NOMO-1 (cell line): ENCODE measurements around the gene AHNAK2.

Source experiments
- DNase-seq, 2 experiments: peaks; one replicate each; lab custom pipeline; 2025; ENCODE audit not compliant: unreplicated experiment in 2 of 2; lab: John Stamatoyannopoulos, UW

Gene AHNAK2

DNA sequence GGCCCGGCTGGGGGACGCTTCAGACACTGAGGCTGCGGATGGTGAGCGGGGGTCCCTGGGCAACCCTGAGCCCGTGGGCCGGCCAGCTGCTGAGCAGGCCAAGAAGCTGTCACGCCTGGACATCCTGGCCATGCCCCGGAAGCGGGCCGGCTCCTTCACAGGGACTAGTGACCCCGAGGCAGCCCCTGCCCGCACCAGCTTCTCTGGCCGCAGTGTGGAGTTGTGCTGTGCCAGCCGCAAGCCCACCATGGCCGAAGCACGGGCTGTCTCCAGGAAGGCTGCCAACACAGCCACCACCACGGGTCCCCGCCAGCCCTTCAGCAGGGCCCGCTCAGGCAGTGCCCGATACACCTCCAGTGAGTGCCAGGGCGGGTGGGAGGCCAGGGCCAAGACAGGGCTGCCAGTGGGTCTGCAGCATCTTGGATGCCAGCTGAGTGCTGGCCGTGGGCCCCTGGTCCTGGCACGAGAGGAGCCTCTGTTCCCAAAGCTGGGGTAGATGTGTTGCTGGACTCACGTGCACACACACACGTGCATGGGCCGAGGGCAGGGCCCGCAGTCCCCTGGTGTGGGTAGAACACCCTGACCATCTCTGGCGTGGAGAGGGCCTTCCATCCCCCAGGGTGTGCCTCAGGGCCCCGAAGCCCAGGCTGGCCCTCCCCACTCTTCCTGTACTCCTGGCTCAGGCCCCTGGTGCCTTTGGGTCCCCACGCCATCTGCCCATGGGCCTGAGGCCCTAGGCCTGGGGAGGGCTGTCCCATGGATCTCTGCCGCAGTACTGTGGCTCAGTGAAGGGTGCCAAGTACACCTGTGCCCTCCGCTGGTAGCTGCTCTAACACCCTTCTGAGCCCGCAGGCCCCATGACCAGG, 90.3 kb downstream of the AHNAK2 start:
- DNase-seq: no peak
